Astrocyte (in vitro differentiated cells and primary cell): Measurements from ENCODE around the gene HACE1.

Experiments
- CTCF ChIP-seq: IDR thresholded peaks from 2 replicates; pipeline ENCODE4 v1.5.1; 2011; ENCODE audit warnings: low read depth, mild to moderate bottlenecking, inconsistent platforms, low read length, moderate library complexity; ENCODE audit not compliant: insufficient read depth
- EZH2 ChIP-seq: IDR thresholded peaks from 2 replicates; pipeline ENCODE4 v1.6.1; 2012; ENCODE audit warnings: mild to moderate bottlenecking, low read length, inconsistent platforms; ENCODE audit not compliant: insufficient read depth

- TF ChIP-seq EZH2 (no peak), CTCF (no peak)
Measured at GRCh38 chr6:104881964-104882668, 22.4 kb upstream of the HACE1 start.
